NAMALWA (cell line): ENCODE data around the gene ERI3.

Experiments
- DNase-seq: peaks from one replicate; pipeline ENCODE4 v3.0.0-alpha.2; 2015; ENCODE audit warnings: low spot score

The ERI3 gene

DNA sequence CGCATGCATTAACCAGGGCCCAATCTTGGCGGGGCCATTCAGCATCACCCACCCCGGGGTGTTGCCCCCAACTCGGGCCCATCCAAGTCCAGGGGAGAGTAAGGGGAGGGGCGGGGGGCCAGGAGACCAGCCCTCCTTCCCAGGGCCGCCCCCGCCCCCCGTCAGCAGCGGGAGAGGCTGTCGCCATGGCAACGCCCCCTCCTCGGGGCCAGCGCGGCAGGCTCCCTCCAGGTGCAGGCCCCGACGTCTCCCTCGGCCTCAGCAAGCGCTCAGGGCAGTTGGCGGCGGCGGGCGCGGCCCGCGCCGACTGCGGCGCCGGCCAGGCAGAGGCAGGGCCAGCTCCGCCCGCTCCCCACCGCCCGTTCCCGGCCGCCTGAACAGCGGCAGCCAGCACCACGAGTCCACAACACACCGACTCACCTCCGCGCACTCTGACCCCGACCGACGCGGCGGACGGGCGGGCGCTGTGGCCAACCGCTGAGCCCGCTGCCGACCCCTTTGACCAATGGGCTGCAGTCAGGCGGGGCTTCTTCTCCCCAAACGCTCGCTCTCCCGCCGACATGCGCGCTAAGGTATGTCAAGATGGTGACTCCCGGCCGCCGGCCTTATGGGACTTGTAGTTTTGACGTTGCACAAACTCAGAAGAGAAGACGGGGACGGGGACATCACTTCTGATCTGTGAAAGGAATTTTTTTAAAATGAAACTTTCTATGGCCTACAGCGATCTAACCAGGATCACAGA is at the start of gene ERI3:
Gene ERI3, minus strand, starts transcription at position 418 of the 742 bp plus-strand sequence. Its CDS starts 231 bp downstream, at position 187.
- peak; percentile 98 for DNase-seq

GRCh38 chr1:44401256-44402228 is 46.5 kb upstream of the ERI3 start:
- no peak for DNase-seq

DNA sequence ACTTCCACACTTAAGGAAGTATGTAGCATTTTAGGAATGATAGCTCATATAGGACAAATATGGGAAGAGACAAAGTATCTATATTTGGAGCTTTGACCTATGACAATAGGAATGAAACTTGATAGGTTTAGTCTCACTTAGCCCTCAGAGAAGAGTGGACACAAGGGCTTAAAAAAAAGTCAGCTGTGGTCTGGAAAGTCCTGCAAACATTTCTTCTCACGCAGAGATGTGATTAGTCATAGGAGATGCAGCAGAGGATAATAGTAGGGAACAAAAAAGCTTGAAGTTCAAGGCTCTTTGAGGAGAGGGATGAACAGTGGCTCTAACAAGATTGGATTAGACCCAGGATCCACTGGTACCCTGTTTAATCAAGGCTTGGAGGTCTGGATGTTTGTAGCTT is 35.2 kb upstream of the ERI3 start:
- no peak for DNase-seq

DNA sequence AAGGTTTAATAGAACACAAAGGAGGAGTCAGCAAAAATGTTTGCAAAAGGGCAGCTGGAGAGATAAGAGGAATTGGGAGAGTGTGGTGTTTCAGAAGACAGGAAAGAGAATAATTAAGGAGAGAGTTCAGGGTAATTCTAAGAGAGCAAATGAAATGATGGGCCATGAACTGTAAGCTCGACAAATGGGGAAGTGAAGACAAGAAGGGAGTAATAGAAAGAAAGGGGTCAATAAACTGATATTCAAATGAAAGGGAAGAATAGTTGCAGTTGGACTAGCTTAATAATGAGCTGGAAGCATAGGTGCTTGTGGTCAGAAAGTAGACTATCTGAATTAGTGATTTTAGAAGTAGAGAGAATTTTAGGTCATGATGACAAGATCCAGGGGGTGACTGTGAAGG is 34.4 kb upstream of the ERI3 start:
- no peak for DNase-seq

GRCh38 chr1:44388551-44388950 is 33.5 kb upstream of the ERI3 start:
- no peak for DNase-seq

- DNase-seq = no peak
Observed at GRCh38 chr1:44380666-44381177, 25.7 kb upstream of the ERI3 start.

DNA sequence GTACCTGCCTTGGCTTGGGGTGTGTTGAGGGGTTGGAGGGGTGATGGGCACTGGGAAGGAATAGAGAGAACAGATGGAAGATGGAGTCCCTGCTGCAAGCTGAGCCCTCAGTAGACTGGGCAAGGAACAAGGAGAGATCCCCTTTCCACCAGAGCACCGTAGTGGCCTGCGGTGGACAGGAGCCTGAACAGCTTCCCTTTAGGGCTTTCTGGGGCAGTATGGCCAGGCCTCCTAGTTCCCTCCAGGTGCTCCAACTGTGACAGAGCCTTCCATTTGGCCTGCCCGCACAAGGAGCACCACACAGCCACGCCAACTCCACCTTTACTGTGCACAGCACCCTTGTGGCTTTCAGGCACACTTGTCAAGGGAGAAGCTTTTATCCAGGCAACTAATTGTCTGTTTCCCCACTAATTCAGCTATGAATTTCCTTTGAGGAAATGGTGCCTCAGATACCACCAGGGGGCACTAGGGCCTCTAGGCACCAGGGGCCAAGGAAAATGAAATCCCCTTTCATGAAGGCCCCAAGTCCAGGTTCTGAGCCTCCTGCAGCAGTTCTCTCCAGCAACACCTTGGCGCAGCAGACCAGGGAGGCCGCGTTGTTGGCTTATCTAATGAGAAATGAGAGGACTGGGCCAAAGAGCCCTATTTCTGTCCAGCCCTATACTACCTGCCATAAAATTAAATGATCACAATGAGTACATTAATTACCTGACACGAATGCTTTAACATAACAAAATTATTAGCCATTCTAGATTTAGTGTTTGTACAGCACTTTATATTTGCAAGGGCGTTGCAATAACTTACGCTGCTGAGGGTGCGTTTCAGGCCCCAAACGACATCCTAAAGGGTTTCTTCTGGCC is 23.1 kb upstream of the ERI3 start:
- DNase-seq = peak; percentile 66

- DNase-seq = no peak
Observed at GRCh38 chr1:44375547-44375946, 20.5 kb upstream of the ERI3 start.

GRCh38 chr1:44371206-44371605 is 16.1 kb upstream of the ERI3 start:
- no peak for DNase-seq

DNA sequence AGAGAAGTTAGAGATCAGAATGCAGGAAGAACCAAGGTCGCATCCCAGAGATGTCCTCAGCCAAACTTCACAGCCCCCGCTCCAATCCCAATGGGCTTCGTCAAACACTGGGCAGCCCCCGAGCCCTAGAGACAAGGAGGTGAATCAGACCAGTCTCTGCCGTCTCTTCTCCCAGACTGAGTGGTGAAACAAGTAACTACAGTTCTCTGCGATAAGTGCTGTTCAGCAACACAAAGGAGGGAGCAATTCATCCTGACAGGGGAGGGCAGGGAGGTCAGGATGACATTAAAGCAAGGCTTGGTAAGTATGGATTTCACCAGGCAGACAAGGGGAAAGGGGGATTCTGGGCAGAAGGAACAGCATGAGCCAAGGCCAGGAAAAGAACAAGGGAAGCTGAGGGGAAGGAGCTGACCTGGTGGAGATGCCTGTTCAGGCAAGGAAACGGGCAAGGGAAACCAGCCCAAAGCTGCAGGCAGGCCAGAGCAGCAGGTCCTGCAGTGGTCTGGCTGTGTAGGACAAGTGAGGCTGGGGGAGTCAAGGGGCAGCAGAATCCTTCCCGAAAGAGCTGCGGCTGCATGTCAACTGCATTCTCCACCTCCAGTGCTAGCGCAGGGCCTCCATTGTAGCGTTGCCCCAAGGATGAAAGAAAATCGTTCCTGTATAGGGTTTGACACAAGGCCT is 13.6 kb upstream of the ERI3 start:
- DNase-seq = no peak

- DNase-seq = no peak
Observed at GRCh38 chr1:44367944-44368343, 12.9 kb upstream of the ERI3 start.

- DNase-seq = no peak
Observed at GRCh38 chr1:44366371-44366975, 11.4 kb upstream of the ERI3 start.

DNA sequence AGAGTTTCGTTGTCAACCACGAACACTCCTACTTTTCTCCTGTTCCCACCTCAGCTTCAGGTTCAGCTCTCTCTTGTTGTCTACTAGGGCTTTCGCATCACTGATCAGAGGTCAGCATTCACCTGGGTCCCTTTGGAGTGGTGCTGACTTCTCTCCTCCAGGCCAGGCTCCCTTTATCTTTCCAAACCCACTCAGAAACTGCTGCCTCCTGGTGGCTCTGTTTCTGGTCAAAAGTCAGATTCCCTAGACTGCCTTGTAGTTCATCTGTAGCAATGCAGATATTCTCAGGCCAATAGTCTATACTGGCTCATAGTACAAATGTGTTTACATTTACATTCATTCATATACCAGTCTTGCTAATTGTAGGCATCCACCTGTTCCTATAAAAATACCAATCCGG is 6.4 kb upstream of the ERI3 start:
- DNase-seq = no peak

DNA sequence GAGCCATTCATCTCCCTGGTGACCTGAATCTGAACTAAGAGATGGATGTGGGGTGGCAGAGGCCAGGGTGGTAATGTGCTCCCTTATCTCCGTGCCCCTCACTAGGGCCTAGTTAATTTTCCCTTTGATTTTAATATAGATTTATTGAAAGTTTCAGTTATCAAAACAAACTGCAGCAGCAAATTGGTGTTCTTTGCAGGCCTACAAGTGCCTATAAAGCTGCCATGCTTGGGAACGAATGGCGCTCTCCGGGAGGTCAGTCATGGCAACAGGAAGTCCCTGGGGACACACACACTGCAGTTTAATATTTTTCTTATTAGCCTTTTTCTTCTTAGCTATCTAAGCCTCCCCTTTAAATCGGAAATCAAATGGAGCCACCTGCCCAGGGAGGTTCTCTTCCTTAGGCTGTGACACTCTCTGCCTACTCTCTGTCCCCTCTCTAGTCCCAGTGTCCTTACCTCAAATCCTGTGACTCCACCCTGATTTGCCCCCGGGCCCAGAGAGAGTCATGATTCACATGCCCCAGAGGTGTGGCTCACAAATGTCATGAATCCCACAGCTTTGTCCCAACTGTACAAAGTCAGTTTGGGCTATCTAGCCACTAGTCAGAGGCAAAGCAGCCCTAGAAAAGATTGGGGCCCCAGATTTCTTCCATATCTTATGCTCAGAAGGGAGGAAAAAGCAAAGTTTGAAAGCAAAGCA is 4.3 kb upstream of the ERI3 start:
- no peak for DNase-seq

- no peak for DNase-seq
Observed at GRCh38 chr1:44357710-44358109, 2.7 kb upstream of the ERI3 start.

- DNase-seq = no peak
Observed at GRCh38 chr1:44355582-44356305, 687 bp upstream of the ERI3 start.

- DNase-seq = peak; percentile 9
Observed at GRCh38 chr1:44354268-44354839, 703 bp downstream of the ERI3 start.

- no peak for DNase-seq
Observed at GRCh38 chr1:44353604-44354003, 1.5 kb downstream of the ERI3 start.

DNA sequence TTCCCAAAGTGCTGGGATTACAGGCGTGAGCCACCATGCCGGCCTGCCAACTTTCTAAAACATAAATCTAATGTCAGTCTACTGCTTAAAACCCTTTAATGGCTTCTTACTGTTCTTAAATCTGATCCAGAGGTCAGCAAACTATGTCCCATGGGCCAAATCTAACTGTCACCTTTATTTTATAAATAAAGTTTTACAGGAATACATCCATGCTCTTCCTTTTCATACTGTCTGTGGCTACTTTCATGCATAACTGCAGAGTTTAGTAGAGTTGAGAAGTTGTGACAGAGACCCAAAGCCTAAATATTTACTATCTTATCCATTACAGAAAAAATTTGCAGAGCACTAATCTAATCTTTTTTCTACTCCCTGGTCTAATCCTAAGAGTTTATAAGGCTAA is 3.8 kb downstream of the ERI3 start:
- no peak for DNase-seq
